GM19035 (cell line): ENCODE measurements around the gene HECW1.
"Not testable (repeated sequence)": the region's sequence is repeated elsewhere in the genome, so short reads cannot be mapped to it uniquely, and the experiment has no call there.

ENCODE experiments used
- ATAC-seq: cut with Tn5 transposase; IDR thresholded peaks from one replicate; pipeline ENCODE4 v1.9.1; 2021; ENCODE audit not compliant: unreplicated experiment

HECW1 gene

DNA sequence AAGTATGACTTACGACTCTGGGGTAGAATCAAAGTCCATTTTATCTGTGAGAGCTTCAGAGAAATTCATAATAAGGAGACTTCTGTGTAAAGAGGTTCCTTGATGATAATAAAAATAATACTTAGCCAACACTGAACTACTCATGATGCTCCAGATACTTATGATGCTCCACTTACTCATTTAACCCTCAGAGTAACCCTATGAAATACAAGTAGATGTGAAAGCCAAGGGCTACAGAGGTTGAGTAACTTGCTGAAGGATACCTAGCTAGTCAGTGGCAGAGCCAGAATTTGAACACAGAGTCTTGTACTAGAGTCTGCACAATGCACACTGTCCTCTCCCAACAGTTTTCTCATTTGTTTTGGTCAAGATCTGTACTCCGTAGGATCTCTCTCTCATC is 89.5 kb downstream of the HECW1 start:
- ATAC-seq, result no peak

DNA sequence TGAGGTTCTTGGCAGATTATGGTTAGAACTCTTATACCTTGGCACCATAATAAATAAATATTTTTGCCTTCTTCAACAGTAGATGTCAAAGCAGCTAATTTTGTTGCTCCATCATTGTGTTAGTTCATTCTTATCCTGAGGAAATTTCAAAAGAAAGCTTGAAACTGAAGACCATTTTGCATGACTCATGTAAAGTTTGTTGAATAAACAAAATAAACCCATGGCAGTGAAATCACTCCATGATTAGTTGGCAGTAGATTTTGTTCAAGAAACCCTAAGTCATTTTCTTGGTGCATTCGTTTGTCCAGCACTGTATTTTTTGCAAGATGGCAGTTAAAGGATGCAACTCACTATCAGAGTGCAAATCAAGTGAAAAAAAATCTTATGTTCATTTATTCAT is 91.6 kb downstream of the HECW1 start:
- ATAC-seq, result no peak

DNA sequence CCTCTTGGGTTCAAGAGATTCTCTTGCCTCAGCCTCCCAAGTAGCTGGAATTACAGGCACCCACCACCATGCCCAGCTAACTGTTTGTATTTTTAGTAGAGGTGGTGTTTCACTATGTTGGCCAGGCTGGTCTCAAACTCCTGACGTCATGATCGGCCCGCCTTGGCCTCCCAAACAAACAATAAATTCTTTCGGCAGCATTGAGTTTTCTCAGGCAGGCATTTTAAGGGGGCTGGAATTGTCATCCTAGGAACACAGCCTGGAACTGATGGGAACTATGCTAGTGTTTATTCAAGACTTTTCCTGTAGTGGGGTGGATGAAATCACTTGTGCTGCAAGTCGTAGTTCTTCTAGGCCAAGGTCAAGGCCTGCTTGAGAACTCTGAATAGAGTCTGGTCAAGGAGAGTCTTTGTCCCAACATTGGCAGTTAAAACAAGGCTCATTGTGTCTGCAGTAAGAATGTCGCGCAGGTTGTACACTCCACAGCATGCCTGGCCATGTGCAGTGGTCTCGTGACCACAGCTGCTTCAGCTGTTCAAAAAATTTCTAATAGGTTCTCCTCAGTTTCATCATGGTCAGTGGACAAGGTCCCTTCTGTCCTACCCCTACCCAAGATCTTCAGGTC is 92.8 kb downstream of the HECW1 start:
- no peak for ATAC-seq

DNA sequence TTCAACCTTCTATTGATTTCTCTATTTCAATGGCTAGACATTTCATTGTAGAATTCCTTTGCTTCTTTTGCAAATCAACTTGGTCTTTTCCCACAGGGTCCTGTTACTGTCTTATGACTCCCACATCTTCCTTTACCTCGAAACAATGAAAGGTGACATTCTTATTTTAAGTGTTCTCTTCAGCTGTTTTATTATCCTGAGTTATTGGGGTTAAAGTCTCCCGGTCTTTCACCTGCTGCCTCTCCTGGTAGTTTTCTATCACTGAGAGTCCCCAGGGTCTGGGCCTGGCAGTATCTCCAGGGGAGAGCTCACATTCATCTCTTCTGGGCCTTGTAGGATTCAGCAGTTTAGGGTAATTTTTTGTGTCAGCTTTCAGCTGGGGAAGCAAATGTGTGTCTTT is 95.8 kb downstream of the HECW1 start:
- ATAC-seq, result no peak

DNA sequence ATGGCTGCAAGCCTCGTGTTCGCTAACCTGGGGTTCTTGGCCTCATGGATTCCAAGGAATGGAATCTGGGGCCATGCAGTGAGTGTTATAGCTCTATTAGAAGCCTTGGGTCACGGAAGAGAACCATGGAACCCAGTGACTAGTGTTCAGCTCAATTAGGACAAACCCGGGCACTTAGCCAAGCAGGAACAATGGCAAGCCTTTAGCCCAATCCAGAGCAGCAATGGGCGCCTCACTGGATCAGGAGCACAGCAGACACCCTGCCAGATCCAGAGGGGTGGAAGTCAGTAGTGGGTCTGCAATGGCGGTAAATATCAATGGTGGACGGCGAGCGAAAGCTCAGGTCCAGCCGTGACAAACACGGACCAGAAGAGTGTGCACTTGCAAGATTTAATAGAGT is 98.1 kb downstream of the HECW1 start:
- ATAC-seq, result not testable (repeated sequence)

DNA sequence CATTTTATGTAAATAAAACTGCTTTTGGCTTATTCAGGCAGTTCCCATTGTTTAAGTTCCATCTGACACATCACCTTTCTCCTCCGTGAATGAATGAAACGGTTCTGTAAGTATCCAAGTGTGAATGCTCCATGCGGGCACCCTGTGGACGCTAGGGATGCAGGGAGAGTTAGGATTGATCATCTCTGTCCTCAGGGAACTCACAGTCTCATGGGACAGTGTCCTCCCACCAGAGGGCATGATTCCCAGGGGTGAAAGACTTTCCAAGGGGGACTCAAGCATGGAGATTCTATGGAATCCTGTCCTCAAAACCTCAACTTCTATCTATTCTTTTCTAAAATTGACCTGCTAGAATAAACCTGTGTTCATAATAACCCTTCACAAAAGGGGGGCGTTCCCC is 98.8 kb downstream of the HECW1 start:
- ATAC-seq, result no peak

DNA sequence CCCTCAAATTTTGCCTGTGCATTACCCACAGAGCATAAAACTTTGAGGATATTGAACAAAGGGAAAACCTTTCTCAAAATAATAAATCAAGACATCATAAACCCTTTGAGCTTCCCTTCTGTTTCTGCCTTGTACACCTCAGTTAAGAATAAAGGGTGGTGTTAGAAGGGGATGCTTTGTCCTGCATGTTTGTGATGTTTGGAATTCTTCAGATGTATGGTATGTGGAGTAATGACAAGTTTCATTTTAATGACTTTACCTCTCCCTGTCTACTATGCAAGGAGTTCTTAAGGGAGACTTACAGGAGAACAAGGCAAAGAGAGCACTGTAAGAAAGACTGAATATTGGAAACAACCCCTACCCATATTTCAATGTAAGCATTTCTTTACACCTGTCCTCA is 99.2 kb downstream of the HECW1 start:
- ATAC-seq, result no peak

DNA sequence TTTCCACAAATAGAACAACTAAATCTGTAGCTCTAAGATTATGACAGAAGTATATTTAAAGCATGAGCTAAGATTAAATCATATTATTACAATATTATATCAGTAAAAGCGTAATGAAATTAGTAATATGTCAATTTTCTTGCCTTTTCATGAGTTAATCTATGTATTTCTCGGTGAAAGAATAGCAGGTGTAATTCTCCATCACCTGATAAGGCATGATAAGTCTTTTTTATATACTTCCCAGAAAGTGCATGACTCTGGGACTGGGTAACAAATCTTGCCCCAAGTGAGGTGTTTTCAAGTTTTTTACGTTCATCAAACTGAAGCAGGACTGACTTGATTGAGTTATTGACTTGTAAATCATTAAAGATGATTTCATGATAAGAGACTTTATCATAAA is 100.5 kb downstream of the HECW1 start:
- ATAC-seq, result no peak

DNA sequence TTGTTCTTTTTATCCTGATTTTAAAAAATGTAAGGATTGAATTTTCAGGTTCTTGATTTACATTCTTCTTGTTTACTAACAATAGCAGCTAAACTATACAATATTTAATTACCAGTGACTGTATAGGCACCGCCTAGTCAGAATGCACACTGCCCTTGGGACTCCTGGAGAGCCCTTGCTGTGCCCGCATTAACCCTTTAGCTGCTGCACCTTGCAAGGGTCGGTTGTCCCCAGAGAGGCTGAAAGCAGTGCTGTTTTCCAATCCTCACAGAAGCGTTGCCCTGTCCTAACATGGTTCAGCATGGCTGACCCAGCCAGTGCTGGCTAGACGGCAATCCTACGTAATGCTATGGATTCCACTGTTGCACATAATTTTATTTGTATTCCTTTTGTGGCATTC is 102.6 kb downstream of the HECW1 start:
- no peak for ATAC-seq

DNA sequence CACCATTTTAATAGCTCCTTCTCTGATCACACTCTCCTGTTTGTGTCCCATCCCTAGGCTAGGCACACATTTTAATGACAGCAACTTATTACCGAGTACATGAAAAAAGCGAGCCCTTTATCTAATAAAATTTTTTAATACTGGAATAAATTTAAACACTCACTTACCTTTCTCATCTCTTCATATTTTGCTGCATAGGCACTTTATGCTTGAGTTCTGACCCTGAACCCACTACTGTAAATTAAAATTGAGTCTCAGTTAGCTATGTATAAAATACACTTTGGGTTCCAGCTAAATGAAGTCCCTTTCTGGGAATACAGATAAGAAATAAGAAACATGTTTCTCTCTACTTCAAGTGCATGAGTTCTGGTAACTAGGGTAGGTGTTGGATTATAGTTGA is 104.6 kb downstream of the HECW1 start:
- ATAC-seq, result no peak

DNA sequence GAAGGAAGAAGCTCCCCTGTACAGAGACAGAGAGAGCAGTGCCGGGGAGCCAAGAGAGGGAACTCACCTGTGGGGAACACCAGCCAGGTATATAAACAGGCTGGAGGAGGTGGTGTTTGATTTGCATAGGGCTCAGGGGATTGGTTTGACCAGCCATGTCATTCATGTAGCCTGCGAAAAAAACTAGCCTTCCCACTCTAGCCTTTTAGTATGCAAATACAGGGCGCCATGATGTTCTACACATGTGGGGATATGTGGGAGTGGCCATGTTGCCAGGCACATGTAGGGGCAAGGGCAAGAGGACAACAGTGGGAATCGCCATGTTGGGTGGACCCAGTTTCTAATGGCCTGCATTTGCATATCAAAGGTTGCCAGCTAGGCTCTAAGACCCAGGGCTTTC is 106.5 kb downstream of the HECW1 start:
- ATAC-seq, result not testable (repeated sequence)

DNA sequence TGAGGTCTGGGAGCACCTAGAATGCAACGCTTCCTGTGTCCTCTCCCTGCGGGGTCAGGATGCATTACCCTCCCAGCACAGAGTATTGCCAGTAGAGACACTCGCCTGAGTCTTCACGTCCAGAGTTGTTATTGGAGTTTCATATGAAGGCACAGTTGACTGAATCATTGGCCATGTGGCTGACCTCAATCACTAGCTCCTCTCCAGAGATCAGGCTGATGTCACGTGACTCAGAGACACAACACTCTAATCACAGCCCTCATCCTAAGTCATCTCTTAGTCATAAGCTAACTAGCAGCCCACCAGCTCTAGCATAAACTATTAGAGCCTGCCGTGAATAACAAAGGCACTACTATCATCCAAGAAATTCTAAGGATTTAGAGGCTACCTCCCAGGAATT is 107.8 kb downstream of the HECW1 start:
- no peak for ATAC-seq

DNA sequence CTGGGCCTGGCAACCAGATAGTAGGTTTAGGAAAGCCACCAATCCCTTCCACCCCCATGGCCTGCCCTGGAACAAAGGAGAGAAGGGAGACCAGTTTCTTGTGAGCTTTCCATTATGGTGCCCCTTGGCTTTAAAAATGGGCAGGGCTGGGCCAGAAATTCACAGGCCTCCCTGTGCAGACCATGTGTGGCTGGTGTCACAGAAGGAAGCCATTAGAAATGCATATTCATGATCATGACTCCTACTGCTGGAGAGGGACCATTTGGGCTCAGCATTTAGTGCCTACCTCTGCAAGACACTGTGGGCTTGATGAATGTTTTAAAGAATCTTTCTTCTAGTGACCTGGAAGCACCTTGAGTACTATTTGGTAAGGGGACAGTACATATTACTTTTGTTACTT is 108.3 kb downstream of the HECW1 start:
- no peak for ATAC-seq

DNA sequence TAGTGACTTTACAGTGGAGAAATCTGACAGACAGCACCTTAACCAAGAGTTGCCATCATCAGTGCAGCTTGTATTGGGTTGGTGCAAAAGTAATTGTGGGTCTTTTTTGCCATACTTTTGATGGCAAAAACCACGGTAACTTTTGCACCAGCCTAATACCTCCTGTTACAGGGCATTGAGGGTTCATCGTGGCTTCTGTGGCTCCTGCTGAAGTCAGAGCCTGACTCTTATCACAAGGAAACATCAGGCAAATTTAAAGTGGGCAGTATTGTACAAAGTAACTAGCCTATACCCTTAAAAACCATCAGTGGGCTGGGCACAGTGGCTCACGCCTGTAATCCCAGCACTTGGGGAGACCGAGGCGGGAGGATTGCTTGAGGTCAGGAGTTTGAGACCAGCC is 117.4 kb downstream of the HECW1 start:
- ATAC-seq, result no peak

DNA sequence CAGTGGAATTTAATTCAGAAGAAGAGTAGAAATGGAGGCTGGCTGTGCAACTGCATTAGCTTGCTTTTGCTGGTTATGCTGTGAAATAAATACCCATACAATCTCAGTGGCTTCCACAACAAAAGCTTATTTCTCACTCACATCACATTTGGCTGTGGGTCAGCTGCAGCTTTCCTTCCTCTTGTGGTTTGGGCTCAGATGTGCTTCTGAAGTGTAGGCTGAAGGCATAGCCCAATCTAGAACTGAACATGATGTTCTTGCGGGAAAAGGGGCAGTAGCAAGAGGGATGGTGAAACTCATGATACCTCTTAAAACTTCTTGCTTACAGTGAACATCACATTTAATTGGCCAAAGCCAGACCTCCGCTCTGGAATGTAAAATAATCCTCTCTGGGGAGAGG is 119.9 kb downstream of the HECW1 start:
- no peak for ATAC-seq

DNA sequence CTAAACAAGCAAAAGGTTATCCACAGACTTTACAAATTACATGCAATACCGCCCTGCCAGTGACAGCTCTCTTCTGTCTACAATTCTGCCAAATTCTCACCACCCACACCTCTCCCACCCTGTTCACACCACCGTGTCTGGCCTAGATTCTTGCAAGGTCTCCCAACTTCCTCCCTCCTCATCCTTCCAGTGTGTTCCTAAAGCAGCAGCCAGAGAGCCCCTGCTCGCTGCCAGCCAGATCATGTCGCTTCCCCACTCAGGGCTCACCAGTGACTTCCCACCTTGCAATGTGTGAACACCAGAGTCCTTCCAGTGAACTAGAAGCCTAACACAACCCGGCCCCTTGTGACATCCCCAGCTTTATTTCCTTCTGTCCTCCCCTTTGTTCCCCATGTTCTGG is 121.6 kb downstream of the HECW1 start:
- no peak for ATAC-seq

DNA sequence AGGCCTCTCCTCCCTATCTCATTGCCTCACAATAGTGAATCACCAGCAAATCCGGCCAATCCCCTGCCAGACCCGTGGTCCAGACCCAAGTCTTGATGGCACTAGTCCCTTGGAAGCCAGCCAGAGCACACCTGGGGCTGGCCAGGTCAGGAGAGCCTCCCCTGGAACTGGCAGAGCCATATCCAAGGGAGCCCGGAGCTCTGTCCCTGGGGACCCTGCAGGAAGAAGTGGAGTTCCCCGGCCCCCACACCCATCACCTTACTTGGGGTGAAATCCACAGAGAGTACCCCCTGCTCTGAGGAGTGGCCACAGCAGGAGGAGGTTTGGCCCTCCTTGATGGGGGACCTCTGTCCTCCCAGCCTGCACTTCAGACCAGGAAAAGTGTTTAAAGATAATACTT is 122.5 kb downstream of the HECW1 start:
- no peak for ATAC-seq

DNA sequence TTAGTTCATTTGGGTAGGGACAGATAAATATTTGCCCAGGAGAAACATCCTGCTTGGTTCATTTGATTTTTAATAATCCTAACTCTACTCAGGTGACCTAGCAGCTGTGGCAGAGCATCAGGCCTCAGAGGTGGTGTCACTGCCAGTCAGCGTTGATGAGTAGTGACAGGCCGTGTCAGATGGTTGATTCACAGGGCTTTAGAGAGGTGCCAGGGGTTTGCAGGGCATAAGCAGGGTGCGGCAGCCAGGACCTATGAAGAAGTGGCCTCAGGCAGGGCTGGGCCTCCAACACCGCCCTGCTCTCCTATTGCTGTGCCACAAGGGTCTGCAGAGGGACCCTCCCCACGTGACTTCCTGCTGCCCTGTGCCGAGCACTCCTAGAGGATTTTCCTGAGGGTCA is 128.1 kb downstream of the HECW1 start:
- no peak for ATAC-seq

DNA sequence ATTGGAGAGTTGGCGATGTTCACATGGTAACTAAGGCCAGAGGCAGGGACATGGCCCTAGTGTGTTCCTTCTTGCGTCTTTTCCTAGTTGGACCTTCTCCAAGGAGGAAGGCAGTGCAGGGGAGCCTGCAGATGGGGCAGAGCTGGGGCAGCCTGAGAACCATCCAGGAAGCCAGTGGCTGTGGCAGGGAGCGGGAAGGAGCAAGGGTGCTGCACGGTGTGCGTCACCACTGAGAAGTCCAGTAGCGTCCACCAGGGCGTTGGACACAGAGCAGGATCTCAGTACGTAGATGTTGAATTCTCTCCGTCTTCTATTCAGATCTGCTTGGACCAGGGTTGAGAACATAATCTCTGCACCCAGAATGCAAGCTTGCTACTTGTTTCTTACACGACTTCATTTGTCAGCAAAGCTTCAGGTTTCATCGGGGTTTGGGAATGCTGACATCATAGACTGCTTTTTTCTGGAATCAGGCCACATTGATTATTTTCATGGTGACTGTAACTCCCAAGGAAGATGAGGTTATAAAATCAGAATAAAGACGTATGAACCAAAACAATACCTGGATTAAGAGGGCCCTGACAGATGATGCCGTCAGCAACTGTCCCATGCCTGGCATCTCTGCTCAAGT is 130.3 kb downstream of the HECW1 start:
- no peak for ATAC-seq

DNA sequence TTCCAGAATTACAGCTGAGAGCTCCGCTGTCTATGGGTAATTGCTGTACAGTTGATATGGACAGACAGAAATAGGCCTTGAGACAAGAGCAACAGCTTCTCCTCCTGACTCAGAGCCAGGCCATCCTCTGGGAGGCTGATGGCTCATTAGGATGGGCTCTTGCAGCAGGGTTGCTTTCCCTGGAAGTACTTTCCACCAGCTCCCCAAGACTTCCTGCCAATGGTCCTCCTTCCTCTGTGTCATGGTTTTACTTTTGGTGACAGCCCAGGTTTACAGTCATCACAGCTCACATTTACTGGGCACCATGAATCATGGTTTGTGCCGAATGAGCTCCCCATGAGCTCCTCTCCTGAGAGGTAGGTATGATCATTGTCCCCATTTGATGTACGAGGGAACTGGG is 131.8 kb downstream of the HECW1 start:
- no peak for ATAC-seq

DNA sequence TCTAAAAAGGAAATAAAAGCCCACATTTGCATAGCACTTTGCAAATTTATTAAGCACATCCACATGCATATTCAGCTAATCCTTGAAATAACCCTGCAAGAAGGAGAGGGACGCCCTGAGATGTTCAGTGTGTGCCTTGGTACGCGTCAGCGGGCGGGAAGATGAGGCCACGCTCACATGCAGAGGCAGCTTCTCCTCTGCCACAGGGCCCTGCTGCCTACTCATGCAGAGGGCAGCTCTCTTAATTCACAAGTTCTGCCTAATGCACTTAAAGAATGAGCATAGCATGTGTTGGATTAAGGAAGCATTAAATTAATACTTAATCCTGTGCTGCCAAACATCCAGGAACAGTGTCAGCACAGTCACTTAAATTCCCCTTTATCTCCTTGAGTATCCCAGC is 132.3 kb downstream of the HECW1 start:
- no peak for ATAC-seq

DNA sequence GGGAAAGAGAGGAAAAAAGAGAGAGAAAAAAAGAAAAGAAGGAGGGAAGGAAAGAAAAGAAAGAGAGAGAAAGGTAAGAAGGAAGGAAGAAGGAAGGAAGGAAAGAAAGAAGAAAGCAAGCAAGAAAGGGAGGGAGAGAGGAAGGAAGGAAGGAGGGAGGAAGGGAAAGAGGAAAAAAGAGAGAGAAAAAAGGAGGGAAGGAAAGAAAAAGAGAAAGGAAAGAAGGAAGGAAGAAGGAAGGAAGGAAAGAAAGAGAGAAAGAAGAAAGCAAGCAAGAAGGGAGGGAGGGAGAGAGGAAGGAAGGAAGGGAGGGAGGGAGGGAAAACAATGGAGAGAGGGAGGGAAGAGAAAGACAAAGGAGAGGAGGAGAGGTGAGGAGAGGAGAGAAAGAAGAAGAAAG is 135.3 kb downstream of the HECW1 start:
- no peak for ATAC-seq

DNA sequence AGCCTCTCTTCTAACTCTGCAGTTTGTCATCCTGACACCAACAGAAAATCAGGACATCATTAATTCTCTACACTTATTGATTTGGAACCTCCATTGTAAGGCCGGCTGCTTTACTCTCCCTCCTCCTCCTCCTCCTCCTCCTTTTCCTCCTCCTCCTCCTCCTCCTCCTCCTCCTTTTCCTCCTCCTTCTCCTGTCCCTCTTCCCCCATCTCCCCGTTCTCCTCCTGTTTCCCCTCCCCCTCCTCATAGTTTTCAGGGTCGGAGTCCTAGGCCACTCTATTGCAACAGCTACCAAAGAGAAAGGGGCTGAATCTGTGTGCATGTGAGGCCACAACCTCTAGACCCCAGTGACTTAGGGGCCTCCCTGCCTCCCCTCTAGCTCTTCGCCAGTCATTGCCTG is 136.1 kb downstream of the HECW1 start:
- no peak for ATAC-seq
